ENCODE results near the gene ALPG.
"Not testable (repeated sequence)": the region's sequence is repeated elsewhere in the genome, so short reads cannot be mapped to it uniquely, and the experiment has no call there.

ALPG gene

DNA sequence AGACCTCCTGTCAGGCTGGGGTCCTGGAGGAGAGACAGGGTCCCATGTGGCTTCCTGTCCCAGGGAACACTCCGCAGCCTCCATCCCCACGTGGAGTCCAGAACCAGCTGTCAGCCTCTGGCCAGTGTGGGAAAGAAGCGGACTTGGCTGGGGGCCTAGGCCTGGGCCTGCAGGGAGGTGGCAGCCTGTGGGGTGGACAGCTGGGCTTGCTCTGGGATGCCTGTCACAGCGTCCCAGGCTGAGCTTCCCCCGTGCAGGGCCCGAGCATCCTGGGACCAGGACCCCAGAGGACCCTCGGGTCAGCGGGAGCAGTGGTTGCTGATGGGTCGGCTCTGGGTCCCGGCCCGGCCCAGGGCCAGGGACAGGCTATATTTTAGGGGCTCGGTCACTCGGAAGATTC is 35.8 kb downstream of the ALPG start:
- not testable (repeated sequence) for DNase-seq

DNA sequence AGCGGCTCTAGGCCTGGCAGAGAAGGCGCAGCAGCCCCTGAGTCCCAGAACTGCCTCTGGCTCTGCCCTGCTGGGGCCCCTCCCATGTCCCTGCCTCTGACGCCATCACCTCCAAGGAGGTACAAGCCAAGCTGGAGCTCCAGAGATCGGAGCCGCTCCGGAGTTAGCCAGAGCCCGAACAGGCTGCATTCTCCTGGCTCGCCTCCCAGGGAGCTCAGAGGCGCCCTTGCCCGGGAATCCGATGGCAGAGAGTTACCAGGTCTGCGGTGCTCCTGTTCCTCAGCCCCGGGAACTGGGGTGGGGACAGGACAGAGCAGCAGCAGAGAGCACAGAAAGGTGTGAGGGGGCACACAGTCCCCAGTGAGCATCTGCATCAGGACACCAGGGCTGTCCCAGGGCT is 36.4 kb downstream of the ALPG start:
- DNase-seq = not testable (repeated sequence)

DNA sequence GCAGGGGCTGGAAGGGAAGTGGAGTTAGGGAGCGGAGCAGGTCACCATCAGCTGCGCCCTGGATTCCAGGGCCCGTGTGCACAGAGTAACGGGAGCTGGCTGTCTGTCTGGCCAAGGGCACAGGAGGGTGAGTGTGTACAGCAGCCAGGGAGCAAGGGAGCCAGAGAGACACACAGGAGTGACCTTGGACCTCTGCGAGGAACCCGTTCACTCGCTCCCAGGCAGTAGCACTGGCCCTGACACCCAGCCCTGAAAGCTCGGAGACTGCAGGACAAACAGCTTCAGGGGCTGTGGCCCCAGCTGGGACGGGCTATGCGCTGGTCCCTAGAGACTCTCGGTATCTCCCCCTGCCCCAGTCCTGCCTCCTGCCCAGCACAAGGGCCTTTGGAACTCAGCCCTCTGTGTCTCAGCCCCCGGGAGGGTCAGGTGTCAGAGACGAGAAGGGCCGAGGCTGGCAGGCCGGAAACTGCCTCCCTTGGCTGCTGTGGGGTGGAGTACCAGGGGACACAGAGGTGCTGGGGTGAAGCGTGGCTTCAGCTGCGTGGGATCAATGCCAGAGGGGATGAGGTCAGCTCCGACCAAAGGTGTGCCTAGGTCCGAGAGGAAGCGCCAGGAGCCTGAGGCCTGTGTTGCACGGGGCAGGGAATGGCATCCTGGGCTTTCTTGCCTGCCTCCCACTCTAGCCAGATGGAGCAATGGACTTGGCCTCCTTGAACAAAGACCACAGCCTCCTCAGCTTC is 37.2 kb downstream of the ALPG start:
- not testable (repeated sequence) for DNase-seq

DNA sequence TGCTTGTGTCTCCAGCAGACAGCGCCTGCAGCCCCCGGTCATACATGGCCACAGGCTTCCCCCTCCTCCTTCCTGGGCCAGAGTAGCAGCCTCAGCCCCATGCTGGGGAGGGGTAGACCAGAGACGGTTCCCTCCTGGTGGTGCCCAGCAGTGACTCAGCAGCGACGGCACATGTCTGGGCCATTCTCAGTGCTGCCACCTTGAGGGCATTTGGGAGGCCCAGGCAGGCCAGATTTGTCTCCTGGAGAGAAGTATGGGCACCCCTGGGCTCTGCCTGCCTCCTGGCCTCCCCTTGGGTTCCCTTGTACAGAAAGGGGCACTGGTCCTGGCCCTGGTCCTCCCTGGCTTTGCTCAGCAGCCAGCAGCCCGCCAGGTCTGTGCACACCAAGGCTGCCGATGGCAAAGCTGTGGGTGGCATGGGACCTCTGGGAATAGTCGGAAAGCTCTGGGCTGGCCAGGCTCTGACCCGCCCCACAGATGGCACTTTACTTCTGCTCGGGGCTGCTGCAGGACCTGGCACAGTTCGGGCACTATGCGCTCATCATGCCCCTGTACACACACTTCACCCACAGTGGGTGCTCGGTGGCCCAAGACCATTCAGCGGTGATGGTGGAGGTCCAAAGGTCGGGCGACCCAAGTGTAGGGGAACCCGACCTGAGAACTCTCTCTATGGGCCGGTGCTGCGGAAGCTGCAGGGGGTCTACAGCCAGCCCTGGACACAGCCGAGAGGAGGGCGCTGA is 37.9 kb downstream of the ALPG start:
- DNase-seq = peak; percentile 15

DNA sequence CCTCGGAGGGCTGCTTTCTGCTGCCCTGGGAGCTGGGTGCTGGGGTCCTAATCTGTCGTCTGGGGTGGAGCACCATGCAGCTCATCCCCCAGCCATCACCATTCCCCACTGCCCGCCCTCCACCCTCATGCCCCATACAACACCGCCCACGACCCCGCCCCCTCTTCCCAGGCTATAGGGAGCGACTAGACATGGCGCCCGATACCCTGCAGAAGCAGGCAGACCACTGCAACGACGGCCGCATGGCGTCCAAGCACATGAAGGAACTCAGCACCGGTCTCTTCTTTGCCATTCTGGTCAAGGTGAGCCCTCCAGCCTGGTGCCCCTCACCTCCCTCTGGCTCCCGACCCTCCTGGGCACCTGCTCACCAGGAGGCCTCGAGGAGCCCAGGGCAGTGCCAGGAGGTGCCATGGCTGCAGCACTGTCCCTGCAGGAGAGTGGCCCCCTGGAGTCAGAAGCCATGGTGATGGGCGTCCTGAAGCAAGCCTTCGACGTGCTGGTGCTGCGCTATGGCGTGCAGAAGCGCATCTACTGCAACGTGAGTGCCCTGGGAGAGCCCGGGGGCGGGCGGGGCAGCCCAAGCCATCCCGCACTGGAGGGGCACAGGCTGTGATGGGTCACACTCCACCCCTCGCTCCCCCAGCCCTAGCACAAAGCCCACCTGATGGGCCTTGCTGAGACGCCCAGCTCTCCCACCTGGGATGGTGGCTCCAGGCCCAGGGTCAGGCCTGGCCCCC is 38.7 kb downstream of the ALPG start:
- not testable (repeated sequence) for DNase-seq

DNA sequence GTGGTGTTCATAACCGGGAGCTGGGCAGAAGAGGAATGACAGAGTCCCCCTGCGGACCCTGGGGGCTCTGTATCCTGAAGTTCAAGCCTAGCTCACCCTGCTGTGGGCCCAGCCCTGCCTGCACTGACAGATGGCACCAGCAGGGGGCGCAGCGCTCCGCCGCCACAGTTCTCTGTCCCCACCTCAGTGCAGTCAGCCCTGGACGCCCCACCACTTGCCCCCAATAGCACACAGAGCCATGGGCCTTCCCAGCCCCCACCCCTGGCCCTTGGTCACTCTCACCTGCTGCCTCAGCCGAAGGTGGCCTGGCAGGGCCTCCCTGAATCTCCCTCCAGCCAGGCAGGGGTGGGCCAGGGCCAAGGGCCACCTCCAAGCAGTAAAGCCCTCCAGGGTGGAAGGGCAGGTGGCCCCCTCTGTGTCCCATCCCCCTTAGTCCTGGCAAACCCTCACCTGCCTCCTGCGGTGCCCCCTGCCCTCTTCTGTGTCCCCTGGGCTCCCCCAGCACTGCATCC is 39.7 kb downstream of the ALPG start:
- not testable (repeated sequence) for DNase-seq

- no peak for DNase-seq
Measured at GRCh38 chr2:232447091-232447620, 40.5 kb downstream of the ALPG start.

DNA sequence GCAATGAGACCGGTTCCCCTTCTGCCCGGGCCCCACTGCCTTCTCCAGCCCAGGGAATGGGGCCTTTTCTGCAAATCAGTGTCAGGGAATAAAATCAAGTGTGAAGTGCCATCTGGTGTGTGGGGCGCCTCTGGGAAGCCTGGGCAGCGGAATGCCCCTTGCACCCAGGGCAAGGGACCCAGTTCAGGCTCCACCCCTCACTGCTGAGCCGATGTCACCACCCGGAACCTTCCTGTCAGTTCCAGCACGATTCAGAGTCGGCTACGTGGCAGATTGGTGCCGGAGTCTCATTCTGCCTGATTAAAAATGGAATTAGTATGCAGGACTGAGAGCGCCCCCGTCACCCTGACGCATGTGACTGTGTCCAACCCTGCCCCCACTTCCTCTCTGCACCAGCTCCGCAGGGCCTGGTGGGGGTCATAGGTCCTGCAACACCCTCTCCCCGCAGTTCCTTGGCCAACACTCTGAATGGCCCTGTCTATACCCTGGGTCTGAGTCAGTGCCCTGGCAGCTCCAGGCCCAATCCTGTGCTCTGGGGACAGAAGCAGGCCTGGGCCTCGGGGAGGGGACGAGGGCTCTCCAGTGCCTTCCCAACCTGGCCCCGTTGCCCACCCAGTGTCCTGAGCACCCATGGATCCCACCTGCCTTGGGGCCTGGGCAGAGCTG is 41.1 kb downstream of the ALPG start:
- DNase-seq = no peak

- no peak for DNase-seq
Measured at GRCh38 chr2:232448304-232448690, 41.7 kb downstream of the ALPG start.

DNA sequence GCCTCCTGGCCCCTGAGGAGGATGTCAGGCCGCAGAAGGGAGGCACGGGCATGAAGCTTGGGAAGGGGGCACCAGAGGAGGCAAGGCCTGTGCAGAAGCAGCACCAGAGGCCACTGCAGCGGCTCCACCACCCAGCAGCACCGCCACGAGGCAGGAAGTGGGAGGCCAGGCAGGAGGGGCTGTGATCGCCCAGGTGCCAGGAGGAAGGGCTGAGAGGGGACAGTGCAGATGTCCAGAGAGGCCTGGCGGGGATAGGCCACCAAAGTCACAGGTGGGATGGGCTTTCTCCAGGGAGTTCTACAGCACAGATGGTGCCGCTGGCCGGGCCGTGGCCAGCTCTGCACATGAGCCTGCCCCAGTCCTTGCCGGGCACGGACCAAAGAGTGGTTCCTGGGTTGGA is 43.3 kb downstream of the ALPG start:
- DNase-seq = no peak

DNA sequence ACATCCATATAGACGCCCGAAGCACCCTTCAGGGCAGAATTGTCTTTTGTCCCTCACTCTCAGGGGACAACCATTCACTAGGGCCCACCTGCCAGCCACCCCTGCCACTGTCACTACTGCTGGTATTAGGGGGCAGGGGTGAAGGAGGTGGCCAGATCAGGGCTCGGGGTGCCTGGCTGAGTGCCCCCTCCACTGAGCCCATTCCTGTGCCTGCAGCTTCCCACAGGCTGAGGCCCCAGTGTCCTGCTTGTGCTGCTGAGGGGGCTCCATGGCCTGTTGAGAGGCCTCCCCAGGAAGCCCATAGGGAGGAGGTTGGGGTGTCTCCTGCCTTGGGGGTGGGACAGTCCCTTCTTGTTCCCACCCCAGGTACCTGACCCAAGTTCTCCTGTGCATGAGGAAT is 45.0 kb downstream of the ALPG start:
- DNase-seq = not testable (repeated sequence)

DNA sequence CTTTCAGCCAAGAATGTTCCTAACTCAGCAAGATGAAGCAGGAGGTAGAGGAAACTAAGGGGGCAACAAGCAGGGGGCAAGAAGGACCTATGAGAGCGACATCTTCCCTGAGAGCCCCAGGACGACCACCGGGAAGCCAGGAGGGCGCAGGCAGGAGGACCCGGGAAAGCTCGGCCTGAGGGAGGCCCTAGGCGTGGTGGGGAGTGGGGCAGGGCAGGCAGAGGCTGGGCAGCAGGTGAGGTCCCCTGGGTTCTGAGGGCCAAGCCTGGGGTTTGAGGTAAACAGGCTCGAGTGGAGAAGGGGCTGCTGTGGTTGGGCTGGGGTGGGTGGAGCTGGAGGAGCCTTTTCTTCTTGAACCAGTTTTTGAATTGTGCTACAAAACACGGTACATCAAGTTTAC is 48.0 kb downstream of the ALPG start:
- DNase-seq = no peak

GRCh38 chr2:232455426-232456255 is 49.0 kb downstream of the ALPG start, which contains the start of gene ALPI:
ALPI (plus strand) TSS chr2:232456153; CDS start chr2:232456200, 47 bp downstream.
- no peak for DNase-seq

DNA sequence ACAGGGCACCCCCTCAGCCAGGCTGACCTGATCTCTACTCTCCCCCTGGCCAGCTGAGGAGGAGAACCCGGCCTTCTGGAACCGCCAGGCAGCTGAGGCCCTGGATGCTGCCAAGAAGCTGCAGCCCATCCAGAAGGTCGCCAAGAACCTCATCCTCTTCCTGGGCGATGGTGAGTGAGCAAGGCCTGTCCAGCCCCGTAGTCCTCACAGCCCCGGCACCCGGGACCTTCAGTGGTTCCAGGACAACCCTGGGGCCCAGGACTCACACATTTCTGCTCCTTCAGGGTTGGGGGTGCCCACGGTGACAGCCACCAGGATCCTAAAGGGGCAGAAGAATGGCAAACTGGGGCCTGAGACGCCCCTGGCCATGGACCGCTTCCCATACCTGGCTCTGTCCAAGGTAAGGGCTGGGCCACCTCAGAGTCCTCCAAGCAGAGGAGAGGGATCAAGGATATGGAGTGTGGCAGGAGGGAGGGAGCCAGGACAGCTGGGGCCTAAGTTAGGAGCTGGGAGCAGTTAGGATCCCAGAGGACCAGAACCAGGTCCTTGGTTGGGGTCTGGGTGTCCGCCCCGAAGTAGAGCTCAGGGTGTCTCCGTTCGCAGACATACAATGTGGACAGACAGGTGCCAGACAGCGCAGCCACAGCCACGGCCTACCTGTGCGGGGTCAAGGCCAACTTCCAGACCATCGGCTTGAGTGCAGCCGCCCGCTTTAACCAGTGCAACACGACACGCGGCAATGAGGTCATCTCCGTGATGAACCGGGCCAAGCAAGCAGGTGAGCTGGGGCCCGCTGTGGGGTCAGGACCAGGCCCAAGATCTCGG is 49.9 kb downstream of the ALPG start:
- no peak for DNase-seq

DNA sequence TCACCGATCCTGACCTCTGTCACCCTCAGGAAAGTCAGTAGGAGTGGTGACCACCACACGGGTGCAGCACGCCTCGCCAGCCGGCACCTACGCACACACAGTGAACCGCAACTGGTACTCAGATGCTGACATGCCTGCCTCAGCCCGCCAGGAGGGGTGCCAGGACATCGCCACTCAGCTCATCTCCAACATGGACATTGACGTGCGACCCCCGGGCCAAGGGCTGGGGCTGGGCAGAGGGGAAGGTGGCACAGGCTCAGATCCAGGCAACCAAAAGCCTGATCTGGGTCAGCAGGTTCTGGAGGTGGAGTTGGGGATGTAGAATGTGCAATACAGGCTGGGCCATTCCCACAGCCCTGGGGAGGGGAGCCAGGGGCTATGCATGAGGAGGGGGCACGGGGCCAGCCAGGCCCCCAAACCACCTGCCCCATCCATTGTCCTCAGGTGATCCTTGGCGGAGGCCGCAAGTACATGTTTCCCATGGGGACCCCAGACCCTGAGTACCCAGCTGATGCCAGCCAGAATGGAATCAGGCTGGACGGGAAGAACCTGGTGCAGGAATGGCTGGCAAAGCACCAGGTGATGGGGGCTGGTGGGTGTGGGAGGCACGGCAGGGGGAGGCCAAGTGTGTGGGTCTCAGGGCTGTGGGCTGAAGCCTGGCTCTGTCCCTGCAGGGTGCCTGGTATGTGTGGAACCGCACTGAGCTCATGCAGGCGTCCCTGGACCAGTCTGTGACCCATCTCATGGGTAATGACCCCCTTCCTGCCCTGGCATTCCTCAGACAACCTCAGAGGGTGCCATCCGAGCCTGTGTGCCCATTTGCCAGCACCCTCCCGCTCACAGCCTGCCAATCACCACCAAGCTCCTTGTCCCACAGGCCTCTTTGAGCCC is 50.7 kb downstream of the ALPG start:
- DNase-seq = no peak

DNA sequence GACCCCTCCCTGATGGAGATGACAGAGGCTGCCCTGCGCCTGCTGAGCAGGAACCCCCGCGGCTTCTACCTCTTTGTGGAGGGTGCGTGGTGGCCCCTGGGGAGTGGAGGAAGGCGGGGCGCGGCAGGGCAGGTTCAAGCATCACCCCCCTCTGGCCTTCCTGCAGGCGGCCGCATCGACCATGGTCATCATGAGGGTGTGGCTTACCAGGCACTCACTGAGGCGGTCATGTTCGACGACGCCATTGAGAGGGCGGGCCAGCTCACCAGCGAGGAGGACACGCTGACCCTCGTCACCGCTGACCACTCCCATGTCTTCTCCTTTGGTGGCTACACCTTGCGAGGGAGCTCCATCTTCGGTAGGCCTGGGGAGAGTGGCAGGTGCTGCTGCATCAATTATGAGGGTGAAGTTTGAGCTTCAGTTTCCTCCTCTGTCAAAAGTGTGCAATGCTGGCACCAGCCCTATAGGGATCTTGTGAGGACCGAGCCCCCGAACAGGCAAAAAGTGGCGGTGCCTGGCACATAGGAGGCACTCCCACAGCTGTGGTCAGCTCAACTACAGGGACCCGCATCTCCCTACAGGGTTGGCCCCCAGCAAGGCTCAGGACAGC is 51.5 kb downstream of the ALPG start:
- no peak for DNase-seq

DNA sequence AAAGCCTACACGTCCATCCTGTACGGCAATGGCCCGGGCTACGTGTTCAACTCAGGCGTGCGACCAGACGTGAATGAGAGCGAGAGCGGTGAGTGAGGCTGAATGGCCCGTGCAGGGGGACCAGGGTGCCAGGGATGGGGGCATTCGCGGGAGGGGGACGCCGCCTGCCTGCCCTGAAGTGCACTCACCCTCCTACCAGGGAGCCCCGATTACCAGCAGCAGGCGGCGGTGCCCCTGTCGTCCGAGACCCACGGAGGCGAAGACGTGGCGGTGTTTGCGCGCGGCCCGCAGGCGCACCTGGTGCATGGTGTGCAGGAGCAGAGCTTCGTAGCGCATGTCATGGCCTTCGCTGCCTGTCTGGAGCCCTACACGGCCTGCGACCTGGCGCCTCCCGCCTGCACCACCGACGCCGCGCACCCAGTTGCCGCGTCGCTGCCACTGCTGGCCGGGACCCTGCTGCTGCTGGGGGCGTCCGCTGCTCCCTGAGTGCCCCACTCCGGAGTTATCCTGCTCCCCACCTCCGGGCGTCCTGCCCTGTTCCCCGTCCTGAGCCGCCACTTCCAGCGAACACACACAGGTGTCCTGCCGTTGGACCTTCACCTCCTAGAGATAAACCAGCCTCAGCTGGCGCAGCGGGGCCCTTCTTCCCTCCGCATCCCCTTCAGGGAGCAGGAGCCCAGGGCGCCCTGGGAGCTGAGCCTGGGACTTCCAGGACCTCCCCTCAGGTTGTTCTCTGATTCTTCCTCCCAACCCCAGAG is 52.2 kb downstream of the ALPG start:
- DNase-seq = no peak

GRCh38 chr2:232459419-232460035 is 52.9 kb downstream of the ALPG start:
- DNase-seq = no peak

Data from effector CD8-positive, alpha-beta T cell (primary cell).